Measurements from ENCODE around the gene CCNI2.

Gene CCNI2

DNA sequence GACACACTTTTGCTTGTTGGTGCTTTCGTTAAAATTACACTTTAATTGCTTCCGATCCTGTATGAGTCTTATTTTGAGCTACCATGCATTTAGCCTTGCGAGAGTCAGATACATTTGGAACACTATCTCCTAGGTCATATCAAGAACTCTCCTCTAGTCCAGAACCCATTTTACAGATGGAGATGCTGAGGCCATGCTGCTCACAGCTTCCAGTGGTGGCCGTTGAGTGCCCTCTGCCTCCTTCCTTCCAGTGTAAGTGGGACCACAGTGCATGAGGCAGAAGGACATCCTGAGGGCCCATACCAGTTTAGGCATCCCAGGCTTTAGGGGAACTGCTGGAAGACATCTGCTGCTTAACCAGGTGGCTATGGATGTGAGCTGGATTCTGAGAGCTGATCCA is 6.9 kb downstream of the CCNI2 start:
- TF ChIP-seq, protein P1, sequence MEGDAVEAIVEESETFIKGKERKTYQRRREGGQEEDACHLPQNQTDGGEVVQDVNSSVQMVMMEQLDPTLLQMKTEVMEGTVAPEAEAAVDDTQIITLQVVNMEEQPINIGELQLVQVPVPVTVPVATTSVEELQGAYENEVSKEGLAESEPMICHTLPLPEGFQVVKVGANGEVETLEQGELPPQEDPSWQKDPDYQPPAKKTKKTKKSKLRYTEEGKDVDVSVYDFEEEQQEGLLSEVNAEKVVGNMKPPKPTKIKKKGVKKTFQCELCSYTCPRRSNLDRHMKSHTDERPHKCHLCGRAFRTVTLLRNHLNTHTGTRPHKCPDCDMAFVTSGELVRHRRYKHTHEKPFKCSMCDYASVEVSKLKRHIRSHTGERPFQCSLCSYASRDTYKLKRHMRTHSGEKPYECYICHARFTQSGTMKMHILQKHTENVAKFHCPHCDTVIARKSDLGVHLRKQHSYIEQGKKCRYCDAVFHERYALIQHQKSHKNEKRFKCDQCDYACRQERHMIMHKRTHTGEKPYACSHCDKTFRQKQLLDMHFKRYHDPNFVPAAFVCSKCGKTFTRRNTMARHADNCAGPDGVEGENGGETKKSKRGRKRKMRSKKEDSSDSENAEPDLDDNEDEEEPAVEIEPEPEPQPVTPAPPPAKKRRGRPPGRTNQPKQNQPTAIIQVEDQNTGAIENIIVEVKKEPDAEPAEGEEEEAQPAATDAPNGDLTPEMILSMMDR (IDR thresholded peaks at IDR 0.05; ENCODE audit: control insufficient read depth, extremely low read depth, insufficient read depth), result no peak
- H3K4me3 ChIP-seq (ENCODE audit: low read depth, low read length), result no peak overlapping the region
- no peak for DNase-seq (ENCODE audit: low read depth)

DNA sequence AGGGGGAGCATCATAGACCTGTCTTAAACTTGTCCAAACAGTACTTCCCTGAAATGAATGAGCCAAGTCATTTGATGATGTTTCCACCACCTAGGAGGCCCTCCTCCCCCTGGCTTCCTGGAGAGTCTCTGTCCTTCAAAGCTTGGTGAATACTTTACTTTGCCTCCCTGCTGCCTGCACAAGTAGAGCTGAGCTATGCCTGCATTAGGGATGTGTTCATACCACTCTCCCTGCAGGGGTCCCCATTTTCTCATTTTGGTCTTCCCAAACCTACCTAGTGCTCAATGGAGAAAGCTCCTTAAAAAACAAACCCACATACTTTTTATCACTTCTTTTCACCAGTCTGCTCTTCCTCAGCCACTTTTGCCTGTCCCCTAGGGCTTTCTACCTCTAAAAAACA is 7.7 kb downstream of the CCNI2 start:
- TF ChIP-seq, protein P1 (IDR thresholded peaks at IDR 0.05; ENCODE audit: control insufficient read depth, extremely low read depth, insufficient read depth), result 0 out of 2 replicates have a peak, but pooled peaks have one; percentile 9
- no peak for DNase-seq (ENCODE audit: low read depth)
- H3K4me3 ChIP-seq (ENCODE audit: low read depth, low read length), result no peak overlapping the region

DNA sequence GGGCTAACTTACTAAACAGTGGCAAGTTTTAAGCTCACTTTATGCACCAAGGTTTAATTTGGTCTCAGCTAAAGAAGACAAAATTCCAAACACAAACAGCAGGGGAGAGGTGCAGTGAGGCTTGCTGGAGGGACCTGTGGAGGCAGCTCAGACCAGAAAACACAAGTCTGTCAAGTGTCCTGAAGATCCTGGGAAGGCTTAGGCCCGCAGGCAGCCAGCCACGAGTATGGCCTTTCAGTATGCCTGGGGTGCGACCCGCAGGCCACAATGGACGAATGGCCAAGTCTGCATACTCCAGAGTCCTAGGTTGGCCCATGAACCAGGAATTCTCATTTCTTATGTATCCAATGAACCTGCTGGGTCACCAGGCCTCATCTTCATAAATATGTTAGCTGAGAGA is 9.3 kb downstream of the CCNI2 start:
- no peak overlapping the region for H3K4me3 ChIP-seq (ENCODE audit: low read depth, low read length)
- TF ChIP-seq, protein P1 (IDR thresholded peaks at IDR 0.05; ENCODE audit: control insufficient read depth, extremely low read depth, insufficient read depth), result no peak
- DNase-seq (ENCODE audit: low read depth), result no peak

DNA sequence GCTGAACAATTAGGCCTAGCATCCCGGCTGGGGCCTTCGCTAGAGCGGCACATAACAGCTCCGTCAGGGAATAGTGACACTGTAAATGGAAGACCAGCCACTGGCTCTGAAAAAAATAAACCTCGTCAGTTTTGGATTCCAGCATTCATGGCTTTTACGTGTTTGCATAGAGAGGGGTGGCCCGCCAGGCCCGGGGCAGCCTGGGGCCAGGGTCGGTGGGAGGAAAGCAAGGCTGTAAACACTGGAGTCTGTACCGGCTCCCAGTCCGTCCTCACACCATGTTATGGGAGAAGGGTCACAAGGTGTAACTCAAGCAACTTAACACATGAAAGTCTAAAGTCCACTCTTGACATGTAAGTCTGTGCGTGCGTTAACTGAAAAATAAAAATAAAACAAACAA is 11.2 kb downstream of the CCNI2 start:
- DNase-seq (ENCODE audit: low read depth), result no peak
- TF ChIP-seq, protein P1 (IDR thresholded peaks at IDR 0.05; ENCODE audit: control insufficient read depth, extremely low read depth, insufficient read depth), result no peak
- H3K4me3 ChIP-seq (ENCODE audit: low read depth, low read length), result no peak overlapping the region

DNA sequence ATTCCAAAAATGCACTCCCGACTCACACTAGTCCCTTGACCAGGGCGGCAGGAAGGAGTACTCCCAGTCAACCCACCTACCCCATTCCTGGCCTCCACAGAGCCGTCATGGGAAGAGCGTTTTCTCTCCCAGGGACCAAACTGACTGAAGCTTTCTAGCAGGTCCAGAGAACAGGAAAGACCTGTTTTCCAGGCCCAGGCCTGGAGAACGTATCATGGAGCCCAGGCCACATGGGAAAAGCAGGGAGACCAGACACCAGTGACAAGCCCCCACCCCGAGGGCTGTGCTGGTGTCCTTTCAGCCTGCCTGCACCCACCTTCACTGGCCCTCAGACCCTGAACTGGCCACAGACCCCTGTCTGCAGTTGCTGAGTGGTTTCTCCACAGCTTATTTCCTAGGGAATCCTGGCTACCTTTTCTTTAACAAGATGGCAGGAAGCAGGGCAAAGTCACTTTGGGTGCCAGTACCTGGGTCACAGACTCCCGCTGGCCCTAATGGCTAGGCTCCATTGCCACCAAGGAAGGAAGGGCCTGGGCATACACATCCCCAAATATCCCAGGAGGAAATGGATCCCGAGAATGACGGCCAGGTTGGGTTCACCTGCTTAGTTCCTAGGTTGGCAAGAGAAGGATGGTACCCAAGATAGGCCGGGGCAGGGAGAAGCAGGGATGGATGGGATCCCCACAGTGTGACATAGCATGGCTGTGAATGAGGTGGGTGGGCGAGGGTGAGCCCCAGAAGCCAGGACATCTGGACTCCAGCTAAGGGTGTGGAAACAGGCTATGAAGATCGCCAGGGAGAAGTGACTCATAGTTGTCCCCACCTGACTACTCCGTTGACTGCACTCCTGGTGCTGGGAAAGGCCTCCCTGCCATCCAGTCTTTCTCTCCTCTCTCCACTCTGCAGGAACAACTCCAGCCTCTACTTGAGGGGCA is 12.2 kb downstream of the CCNI2 start:
- DNase-seq (ENCODE audit: low read depth), result peak; percentile 74
- TF ChIP-seq, protein P1 (IDR thresholded peaks at IDR 0.05; ENCODE audit: control insufficient read depth, extremely low read depth, insufficient read depth), result no peak
- no peak overlapping the region for H3K4me3 ChIP-seq (ENCODE audit: low read depth, low read length)

DNA sequence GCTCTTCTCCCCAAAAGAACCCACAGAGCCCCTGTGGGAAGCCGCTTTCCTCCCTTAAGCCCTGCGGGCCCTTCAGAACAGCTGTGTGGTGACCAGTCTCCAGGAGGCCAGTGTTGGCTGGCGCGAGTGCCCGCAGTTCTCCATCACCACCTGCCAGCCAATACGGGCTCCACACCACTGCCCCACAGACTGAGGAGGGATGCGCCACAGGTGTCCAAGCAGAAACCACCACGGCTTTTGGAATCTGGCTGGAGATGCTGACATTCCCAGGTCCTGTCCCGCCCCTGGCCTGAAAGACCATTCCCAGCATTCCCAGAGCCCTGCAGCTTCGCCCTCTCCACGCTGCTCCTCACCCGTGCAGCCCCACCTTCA is 12.8 kb downstream of the CCNI2 start:
- TF ChIP-seq, protein P1 (IDR thresholded peaks at IDR 0.05; ENCODE audit: control insufficient read depth, extremely low read depth, insufficient read depth), result no peak
- no peak overlapping the region for H3K4me3 ChIP-seq (ENCODE audit: low read depth, low read length)
- DNase-seq (ENCODE audit: low read depth), result no peak
